Adipocyte (in vitro differentiated cells): ENCODE data around the gene PCF11.
"Not testable (repeated sequence)": the region's sequence is repeated elsewhere in the genome, so short reads cannot be mapped to it uniquely, and the experiment has no call there.

Source experiments
- DNase-seq: peaks from one replicate; pipeline ENCODE4 v3.0.0-alpha.2; 2015; ENCODE audit warnings: low read depth
- H3K27me3 ChIP-seq: replicated peaks from 2 replicates; pipeline ENCODE4 v1.7.0; 2013; ENCODE audit warnings: mild to moderate bottlenecking, low read length, moderate library complexity; ENCODE audit not compliant: control insufficient read depth, insufficient read depth
- H3K36me3 ChIP-seq: 2 replicates; pipeline ENCODE4 v1.7.0; 2013; ENCODE audit warnings: low read length, mild to moderate bottlenecking, moderate library complexity; ENCODE audit not compliant: control insufficient read depth, insufficient read depth, severe bottlenecking
- H3K4me1 ChIP-seq: 2 replicates; pipeline ENCODE4 v1.7.0; 2013; ENCODE audit warnings: mild to moderate bottlenecking, low read length, moderate library complexity; ENCODE audit not compliant: control insufficient read depth, insufficient read depth
- H3K4me3 ChIP-seq: 2 replicates; pipeline ENCODE4 v1.7.0; 2013; ENCODE audit warnings: mild to moderate bottlenecking, low read length, moderate library complexity
- H3K9ac ChIP-seq: 2 replicates; pipeline ENCODE4 v1.7.0; 2013; ENCODE audit warnings: mild to moderate bottlenecking, low read length, moderate library complexity
- H3K9me3 ChIP-seq: 2 replicates; pipeline ENCODE4 v1.7.0; 2013; ENCODE audit warnings: mild to moderate bottlenecking, low read length, moderate library complexity; ENCODE audit not compliant: control insufficient read depth

The PCF11 gene

DNA sequence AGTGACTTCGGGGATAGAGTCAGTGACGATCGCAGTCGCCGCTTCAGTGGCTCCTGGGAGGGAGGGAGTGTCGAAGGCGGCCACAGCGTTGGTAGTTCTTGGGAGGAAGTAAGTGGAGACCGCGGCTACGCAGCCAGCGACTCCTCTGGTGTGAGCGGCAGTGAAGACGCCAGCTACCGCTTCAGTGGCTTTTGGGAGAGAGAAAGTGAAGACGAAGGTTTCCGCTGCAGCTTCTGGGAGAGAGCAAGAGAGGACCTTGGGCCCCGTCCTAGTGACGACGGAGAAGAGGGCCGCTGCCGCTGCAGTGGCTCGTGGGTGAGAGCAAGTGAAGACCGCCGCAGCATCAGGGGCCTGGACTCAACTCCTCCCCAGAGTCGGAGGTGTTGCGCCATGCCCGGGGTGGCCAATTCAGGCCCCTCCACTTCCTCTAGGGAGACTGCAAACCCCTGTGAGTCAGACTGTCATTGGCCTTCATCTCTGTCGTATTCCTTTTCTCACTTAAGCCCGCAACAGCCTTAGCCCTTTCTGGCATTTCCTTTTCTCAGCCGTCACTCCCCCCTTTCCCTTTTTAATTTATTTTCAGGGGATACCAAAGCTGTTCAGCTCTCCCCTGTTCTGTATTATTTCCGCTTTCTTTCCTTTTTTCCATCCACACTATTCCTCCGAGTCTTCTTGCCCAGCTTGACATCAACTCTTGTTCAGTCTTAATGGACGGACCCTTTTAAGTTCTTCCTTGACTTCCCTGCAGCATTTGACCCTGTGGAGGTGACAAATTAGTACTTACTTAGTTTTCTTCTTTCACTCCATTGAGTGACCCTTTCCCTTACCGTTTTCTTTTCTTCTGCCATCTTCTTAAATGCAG lies 37.6 kb downstream of the PCF11 start:
- Histone ChIP-seq H3K4me3 (peak overlapping the region; percentile 88), H3K36me3 (peaks cover 29% of the 10 kb centered on the region)
- DNase-seq: peak; percentile 94

DNA sequence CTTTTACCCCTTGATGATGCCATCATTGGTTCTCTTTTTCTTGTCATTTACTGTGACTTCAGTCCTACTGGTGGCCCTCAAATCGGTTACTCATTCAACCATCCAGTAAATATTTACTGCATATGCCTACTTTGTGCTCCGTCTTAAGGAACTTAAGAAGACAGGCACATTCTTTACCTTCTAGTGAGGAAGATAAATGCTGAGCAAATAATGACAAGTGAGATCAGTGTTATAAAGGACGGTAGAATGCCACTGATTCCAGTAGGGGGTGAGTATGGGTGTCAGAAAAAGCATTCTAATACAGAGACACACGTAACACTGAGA lies 38.2 kb downstream of the PCF11 start:
- Histone ChIP-seq H3K27me3 (no peaks in the 10 kb centered on the region), H3K9ac (peak overlapping the region; percentile 89), H3K4me3 (peak overlapping the region; percentile 88), H3K9me3 (no peaks in the 10 kb centered on the region), H3K36me3 (peaks cover 29% of the 10 kb centered on the region), H3K4me1 (peaks cover 34% of the 10 kb centered on the region)
- no peak for DNase-seq

More for the DNA sequence above, 37.6 kb downstream of the PCF11 start:
- Histone ChIP-seq H3K27me3 (no peaks in the 10 kb centered on the region), H3K4me1 (peaks cover 34% of the 10 kb centered on the region), H3K9me3 (no peaks in the 10 kb centered on the region), H3K9ac (peak overlapping the region; percentile 89)

DNA sequence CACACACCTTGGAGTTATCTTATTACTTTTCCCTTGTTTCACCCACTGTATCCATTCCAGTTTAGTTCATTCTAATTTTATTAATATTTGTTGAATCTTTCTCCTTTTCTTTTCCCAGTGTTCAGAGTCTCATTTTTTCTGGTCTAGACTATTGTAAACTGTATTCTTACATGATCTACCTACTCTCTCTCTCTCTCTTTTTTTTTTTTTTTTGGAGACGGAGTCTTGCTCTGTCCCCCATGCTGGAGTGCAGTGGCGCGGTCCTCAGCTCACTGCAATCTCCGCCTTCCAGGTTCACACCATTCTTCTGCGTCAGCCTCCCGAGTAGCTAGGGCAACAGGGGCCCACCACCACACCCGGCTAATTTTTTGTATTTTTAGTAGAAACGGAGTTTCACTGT lies 38.7 kb downstream of the PCF11 start:
- H3K36me3 ChIP-seq: peaks cover 28% of the 10 kb centered on the region
- H3K4me1 ChIP-seq: peaks cover 34% of the 10 kb centered on the region
- H3K9ac ChIP-seq: peak overlapping the region; percentile 89
- no peaks in the 10 kb centered on the region for H3K27me3 ChIP-seq
- peak overlapping the region; percentile 88 for H3K4me3 ChIP-seq
- DNase-seq: no peak
- H3K9me3 ChIP-seq: no peaks in the 10 kb centered on the region

GRCh38 chr11:83200035-83200434 lies 43.1 kb downstream of the PCF11 start:
- DNase-seq: peak; percentile 37
- peaks cover 28% of the 10 kb centered on the region for H3K36me3 ChIP-seq
- H3K4me1 ChIP-seq: peaks cover 18% of the 10 kb centered on the region
- no peak overlapping the region for H3K4me3 ChIP-seq
- no peaks in the 10 kb centered on the region for H3K27me3 ChIP-seq
- H3K9ac ChIP-seq: no peak overlapping the region
- no peaks in the 10 kb centered on the region for H3K9me3 ChIP-seq

GRCh38 chr11:83205608-83206185 lies 48.8 kb downstream of the PCF11 start:
- no peak for DNase-seq
- H3K9me3 ChIP-seq: no peaks in the 10 kb centered on the region
- H3K36me3 ChIP-seq: peaks cover 53% of the 10 kb centered on the region
- no peaks in the 10 kb centered on the region for H3K4me1 ChIP-seq
- no peaks in the 10 kb centered on the region for H3K27me3 ChIP-seq
- H3K4me3 ChIP-seq: no peak overlapping the region
- no peak overlapping the region for H3K9ac ChIP-seq

DNA sequence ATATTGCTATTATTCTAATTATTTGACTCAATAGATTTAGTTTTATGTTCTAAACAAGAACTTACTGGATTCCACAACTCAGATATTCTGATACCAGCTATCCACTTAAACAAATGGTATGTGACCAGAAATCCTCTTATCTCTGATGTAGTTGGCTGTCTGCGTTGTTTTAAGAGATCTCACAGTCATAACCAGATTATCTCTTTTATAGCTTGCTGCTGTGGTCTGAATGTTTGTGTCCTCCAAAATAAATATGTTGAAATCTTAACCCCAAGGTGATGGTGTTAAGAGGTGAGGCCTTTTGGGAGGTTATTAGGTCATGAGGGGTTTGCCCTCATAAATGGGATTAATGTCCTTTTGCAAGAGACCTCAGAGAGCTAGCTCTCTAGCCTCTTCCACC lies 49.3 kb downstream of the PCF11 start:
- DNase-seq: no peak
- Histone ChIP-seq H3K36me3 (peaks cover 55% of the 10 kb centered on the region), H3K9ac (no peak overlapping the region), H3K27me3 (no peaks in the 10 kb centered on the region), H3K4me1 (no peaks in the 10 kb centered on the region), H3K9me3 (no peaks in the 10 kb centered on the region), H3K4me3 (no peak overlapping the region)

DNA sequence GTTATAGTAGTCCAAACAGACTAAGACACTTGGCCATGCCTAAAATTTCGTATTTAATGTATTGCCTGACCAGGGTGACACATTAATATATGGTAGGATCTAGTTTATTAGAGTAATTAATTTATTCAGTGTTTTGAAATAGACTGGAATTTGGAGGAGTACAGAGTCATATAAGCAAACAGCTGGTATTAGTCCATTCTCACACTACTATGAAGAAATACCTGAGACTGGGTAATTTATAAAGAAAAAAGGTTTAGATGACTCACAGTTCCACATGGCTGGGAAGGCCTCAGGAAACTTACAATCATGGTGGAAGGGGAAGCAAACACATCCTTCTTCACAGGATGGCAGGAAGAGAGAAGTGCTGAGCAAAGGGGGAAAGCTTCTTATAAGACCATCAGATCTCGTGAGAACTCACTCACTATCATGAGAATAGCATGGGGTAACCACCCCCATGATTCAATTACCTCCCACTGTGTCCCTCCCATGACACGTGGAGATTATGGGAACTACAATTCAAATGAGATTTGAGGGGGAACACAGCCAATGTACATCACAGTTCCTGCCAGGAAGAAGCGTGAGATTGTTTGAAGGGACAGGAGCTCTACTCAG lies 49.9 kb downstream of the PCF11 start:
- H3K9ac ChIP-seq, H3K9me3 ChIP-seq, H3K4me3 ChIP-seq, H3K4me1 ChIP-seq, DNase-seq, H3K27me3 ChIP-seq: not testable (repeated sequence)
- peaks cover 61% of the 10 kb centered on the region for H3K36me3 ChIP-seq

DNA sequence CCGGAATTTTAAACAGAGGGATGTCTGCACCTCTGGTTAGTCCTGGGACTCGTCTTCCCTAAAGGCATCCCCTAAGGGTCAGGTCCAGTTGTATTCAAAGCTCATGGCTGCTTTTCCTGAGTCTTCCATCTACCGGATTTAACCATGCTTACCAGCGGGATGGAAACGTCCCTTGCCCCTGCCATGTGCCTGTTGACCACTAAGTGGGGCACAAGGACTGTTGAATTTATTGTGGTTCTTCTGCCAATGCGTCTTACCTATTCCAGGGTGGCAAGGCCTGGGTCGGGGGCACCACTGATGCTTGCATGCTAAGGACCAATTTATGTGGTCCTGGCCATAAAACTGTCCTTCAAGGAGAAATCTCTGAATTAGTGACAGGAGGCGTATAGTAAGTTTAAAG lies 62.2 kb downstream of the PCF11 start:
- Histone ChIP-seq H3K9ac (no peak overlapping the region), H3K9me3 (no peaks in the 10 kb centered on the region), H3K4me3 (no peak overlapping the region), H3K27me3 (no peaks in the 10 kb centered on the region), H3K4me1 (no peaks in the 10 kb centered on the region), H3K36me3 (peaks cover 12% of the 10 kb centered on the region)
- DNase-seq: no peak

DNA sequence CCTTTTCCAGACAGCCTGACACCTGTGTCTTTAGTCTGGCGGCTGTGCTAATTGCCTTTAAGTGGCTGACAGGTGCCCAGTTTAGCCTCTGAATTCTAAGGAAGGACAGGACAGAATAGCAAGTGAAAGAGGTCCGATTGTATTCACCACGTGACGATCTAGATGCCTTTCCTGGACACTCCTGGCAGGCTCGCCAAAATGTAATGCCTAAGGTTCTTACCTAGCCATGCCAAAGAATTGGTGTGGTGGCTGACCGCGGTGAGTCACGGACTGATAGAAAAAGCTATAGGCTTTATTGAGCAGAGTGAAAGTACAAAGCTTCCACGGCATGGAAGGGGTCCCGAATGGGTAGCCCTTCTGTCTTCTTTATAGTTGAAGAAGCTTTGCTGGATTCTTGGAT lies 63.3 kb downstream of the PCF11 start:
- DNase-seq: no peak
- H3K36me3 ChIP-seq: peaks cover under 1% of the 10 kb centered on the region
- no peaks in the 10 kb centered on the region for H3K9me3 ChIP-seq
- H3K27me3 ChIP-seq: no peaks in the 10 kb centered on the region
- no peak overlapping the region for H3K9ac ChIP-seq
- H3K4me1 ChIP-seq: no peaks in the 10 kb centered on the region
- H3K4me3 ChIP-seq: no peak overlapping the region

DNA sequence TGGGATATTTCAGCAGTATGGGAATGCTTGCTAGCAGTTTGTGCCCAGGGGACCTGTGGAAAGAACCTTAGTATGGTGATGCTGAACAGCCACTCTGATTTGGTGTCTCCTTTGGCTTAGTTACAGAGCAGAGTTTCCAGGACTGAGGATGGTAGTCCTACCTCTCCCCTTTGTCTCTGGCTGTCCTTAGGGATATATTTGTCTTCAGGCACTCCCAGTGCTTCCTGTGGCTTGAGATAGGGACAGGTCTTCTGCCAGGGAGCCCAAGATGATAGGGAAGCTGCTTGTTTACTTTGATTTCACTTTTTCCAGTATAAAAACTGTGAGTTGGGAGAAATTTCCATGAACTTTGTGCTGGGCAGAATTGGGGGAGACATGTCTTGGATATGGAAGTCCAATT lies 64.8 kb downstream of the PCF11 start:
- Histone ChIP-seq H3K9ac (no peak overlapping the region), H3K4me3 (no peak overlapping the region), H3K36me3 (peaks cover 4% of the 10 kb centered on the region), H3K4me1 (no peaks in the 10 kb centered on the region), H3K27me3 (no peaks in the 10 kb centered on the region), H3K9me3 (no peaks in the 10 kb centered on the region)
- no peak for DNase-seq

- no peak overlapping the region for H3K9ac ChIP-seq
- no peak overlapping the region for H3K4me3 ChIP-seq
- no peaks in the 10 kb centered on the region for H3K27me3 ChIP-seq
- DNase-seq: no peak
- peaks cover 4% of the 10 kb centered on the region for H3K36me3 ChIP-seq
- H3K9me3 ChIP-seq: no peaks in the 10 kb centered on the region
- no peaks in the 10 kb centered on the region for H3K4me1 ChIP-seq
Measured at GRCh38 chr11:83222499-83222898, 65.6 kb downstream of the PCF11 start.
